Measurements from ENCODE around the gene MRGPRX3. TPM values are rescaled to one million over a fixed set of nuclear protein-coding genes. Genes with fewer than 3 reads are reported as not detected.

MRGPRX3 gene
- total RNA-seq, 1 experiment from 2014 or later, result not detected

GRCh38 chr11:18106688-18107087 lies 25.7 kb upstream of the MRGPRX3 start:
- ATAC-seq (no peak), DNase-seq (ENCODE audit: low read depth, low spot score) (no peak)
- H3K4me3 ChIP-seq (ENCODE audit: low read depth in 2 of 2, low read length in 2 of 2), result peak overlapping the region; percentile 88 to 96
- peaks cover 15% of the 10 kb centered on the region for H3K4me1 ChIP-seq (ENCODE audit: control insufficient read depth, insufficient read depth, low read length)
- intact Hi-C loops (cut with micrococcal nuclease; ENCODE audit: unreplicated experiment), result loop anchor here (5.0 kb wide), 1 partner anchor 114 kb away; no protein-coding TSS in a partner anchor
- no peaks in the 10 kb centered on the region for H3K9me3 ChIP-seq (ENCODE audit: control insufficient read depth, insufficient read depth, low read depth, low read length)
- POLR2A ChIA-PET, result no interaction called here
- peaks cover 7% of the 10 kb centered on the region for H3K36me3 ChIP-seq (ENCODE audit: control insufficient read depth, insufficient read depth, low read length)
- in situ Hi-C loops (cut with HindIII; ENCODE audit: low pct_unique_long_range_greater_than_20kb, low sequenced_read_pairs), result no loop called here
- no TSS peak for BruUV-seq (replicated peaks)
- H3K27me3 ChIP-seq (ENCODE audit: control insufficient read depth, insufficient read depth, low read length), result no peaks in the 10 kb centered on the region; the same call in 1 of the 2 replicates
- CTCF ChIA-PET, result interaction anchor here (0.8 kb wide), 1 partner anchor 8 kb away, joined by 7 read pairs; no protein-coding TSS in a partner anchor
- no peak overlapping the region for H3K27ac ChIP-seq (ENCODE audit: low read length)
- no peak for TF ChIP-seq SIN3A (IDR thresholded peaks at IDR 0.05; ENCODE audit: borderline replicate concordance, insufficient read depth, low read depth, low read length)
- no peak for TF ChIP-seq TCF7L2 (IDR thresholded peaks at IDR 0.05; ENCODE audit: low read depth, low read length)
- TF ChIP-seq REST (IDR thresholded peaks at IDR 0.05; ENCODE audit: insufficient read depth in 1 of 2, low read depth in 2 of 2, low read length in 1 of 2), result no peak
- TF ChIP-seq CTCF (IDR thresholded peaks at IDR 0.05), result no peak
- no peak for TF ChIP-seq POLR2AphosphoS5 (IDR thresholded peaks at IDR 0.05; ENCODE audit: low read depth, low read length)

GRCh38 chr11:18108254-18108653 lies 24.1 kb upstream of the MRGPRX3 start:
- ChIA-PET POLR2A (interaction anchor here (0.6 kb wide), 1 partner anchor 40 kb away, joined by 12 read pairs; no protein-coding TSS in a partner anchor), CTCF (no interaction called here)
- Histone ChIP-seq H3K36me3 (ENCODE audit: control insufficient read depth, insufficient read depth, low read length) (no peaks in the 10 kb centered on the region; the same call in 1 of the 2 replicates), H3K9me3 (ENCODE audit: control insufficient read depth, insufficient read depth, low read depth, low read length) (no peaks in the 10 kb centered on the region), H3K27me3 (ENCODE audit: control insufficient read depth, insufficient read depth, low read length) (peaks cover 1% of the 10 kb centered on the region; the same call in 1 of the 2 replicates), H3K4me1 (ENCODE audit: control insufficient read depth, insufficient read depth, low read length) (peaks cover 15% of the 10 kb centered on the region), H3K4me3 (ENCODE audit: low read depth in 2 of 2, low read length in 2 of 2) (peak overlapping the region in 1 of 2 experiments; percentile 27; a peak in 2 of 4 replicates), H3K27ac (ENCODE audit: low read length) (no peak overlapping the region)
- DNase-seq (ENCODE audit: low read depth, low spot score), result no peak
- intact Hi-C loops (cut with micrococcal nuclease; ENCODE audit: unreplicated experiment), result loop anchor here (5.0 kb wide), 1 partner anchor 116 kb away; no protein-coding TSS in a partner anchor
- BruUV-seq (replicated peaks), result no TSS peak
- TF ChIP-seq CTCF (IDR thresholded peaks at IDR 0.05), result no peak
- no peak for TF ChIP-seq TCF7L2 (IDR thresholded peaks at IDR 0.05; ENCODE audit: low read depth, low read length)
- TF ChIP-seq REST (IDR thresholded peaks at IDR 0.05; ENCODE audit: insufficient read depth in 1 of 2, low read depth in 2 of 2, low read length in 1 of 2), result no peak
- no peak for TF ChIP-seq SIN3A (IDR thresholded peaks at IDR 0.05; ENCODE audit: borderline replicate concordance, insufficient read depth, low read depth, low read length)
- no peak for TF ChIP-seq POLR2AphosphoS5 (IDR thresholded peaks at IDR 0.05; ENCODE audit: low read depth, low read length)
- ATAC-seq, result no peak
- in situ Hi-C loops (cut with HindIII; ENCODE audit: low pct_unique_long_range_greater_than_20kb, low sequenced_read_pairs), result no loop called here

All from Panc1 (cell line).